OCI-LY1 (cell line): Measurements from ENCODE around the gene LHFPL2.

Experiments
- EZH2 ChIP-seq: fragments of 200-600 bp; sonication (generic), shearing (Covaris generic); IDR thresholded peaks from 2 replicates; pipeline ENCODE4 v1.8.0; 2017; ENCODE audit warnings: borderline replicate concordance, mixed run types, mild to moderate bottlenecking, antibody characterized with exemption, low read length, moderate library complexity, mixed read lengths
- TF ChIP-seq, protein P1 (sequence below): fragments of 200-600 bp; sonication (generic), shearing (Covaris generic); IDR thresholded peaks from 2 replicates; pipeline ENCODE4 v1.5.1; 2017; ENCODE audit warnings: mild to moderate bottlenecking, antibody characterized with exemption, low read length, moderate library complexity, mixed read lengths

DNA sequence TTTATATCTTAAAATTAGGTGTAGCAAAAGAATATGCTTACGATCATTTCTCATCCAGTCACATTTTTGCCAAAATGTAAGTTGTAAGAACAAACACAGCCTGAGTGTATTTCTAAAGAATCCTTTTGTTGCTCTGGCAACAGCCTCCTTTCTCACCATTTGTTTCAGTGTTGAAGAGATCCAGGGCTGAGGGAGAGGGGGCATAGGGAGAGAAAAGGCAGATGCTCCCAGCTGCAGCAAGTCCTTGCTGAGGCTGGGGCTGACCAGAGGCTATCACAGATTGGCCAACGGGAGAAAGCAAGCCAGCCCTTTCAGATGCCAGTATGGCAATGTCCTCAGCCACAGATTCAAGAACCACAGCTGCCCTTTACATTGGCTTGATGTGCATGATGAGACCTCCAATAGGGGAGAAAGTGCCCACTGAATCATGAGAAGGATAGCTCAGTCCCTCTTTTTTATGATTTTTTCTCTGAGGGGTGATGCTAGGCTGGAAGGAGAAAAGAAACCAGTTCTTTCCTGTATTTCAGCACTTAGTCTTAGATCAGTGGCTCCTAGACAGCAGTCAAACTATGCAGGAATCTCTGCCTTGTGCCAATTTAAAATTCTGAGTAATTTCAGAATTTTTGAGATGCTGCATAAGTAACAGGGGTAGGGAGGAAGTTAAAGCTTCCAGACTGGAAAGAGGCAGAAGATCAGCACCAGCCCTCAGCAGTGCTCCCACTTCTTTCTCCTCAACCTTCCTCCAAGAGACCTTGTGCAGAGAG lies 142.1 kb downstream of the LHFPL2 start:
- TF ChIP-seq, protein P1, sequence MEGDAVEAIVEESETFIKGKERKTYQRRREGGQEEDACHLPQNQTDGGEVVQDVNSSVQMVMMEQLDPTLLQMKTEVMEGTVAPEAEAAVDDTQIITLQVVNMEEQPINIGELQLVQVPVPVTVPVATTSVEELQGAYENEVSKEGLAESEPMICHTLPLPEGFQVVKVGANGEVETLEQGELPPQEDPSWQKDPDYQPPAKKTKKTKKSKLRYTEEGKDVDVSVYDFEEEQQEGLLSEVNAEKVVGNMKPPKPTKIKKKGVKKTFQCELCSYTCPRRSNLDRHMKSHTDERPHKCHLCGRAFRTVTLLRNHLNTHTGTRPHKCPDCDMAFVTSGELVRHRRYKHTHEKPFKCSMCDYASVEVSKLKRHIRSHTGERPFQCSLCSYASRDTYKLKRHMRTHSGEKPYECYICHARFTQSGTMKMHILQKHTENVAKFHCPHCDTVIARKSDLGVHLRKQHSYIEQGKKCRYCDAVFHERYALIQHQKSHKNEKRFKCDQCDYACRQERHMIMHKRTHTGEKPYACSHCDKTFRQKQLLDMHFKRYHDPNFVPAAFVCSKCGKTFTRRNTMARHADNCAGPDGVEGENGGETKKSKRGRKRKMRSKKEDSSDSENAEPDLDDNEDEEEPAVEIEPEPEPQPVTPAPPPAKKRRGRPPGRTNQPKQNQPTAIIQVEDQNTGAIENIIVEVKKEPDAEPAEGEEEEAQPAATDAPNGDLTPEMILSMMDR: no peak
- TF ChIP-seq EZH2: no peak
